HG03159 (cell line): ENCODE measurements around the gene ATP5PB.

ENCODE experiments used
- ATAC-seq: cut with Tn5 transposase; IDR thresholded peaks from one replicate; pipeline ENCODE4 v1.9.1; 2021; ENCODE audit warnings: mild to moderate bottlenecking, moderate library complexity; ENCODE audit not compliant: unreplicated experiment

The ATP5PB gene

GRCh38 chr1:111474106-111474505 is 24.8 kb downstream of the ATP5PB start:
- ATAC-seq: no peak

DNA sequence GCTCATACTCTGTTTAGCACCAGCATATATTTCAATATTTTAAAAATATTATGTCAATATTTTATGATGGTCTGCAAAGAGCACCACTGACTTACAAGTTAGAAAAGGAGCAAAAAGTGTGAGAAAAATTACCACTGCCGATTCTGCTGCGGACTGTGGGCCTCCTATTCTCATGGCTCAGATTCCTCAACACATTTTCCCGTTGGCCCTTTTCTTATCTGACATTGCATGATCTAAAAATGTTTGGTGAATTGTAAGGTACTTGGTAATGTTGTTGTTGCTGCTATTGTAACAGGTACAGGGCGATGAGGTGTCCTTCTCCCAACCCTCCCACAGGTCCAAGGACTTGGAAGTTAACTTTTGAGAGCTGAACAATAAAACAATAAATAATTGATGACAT is 25.3 kb downstream of the ATP5PB start:
- no peak for ATAC-seq

GRCh38 chr1:111475701-111476100 is 26.4 kb downstream of the ATP5PB start:
- no peak for ATAC-seq

DNA sequence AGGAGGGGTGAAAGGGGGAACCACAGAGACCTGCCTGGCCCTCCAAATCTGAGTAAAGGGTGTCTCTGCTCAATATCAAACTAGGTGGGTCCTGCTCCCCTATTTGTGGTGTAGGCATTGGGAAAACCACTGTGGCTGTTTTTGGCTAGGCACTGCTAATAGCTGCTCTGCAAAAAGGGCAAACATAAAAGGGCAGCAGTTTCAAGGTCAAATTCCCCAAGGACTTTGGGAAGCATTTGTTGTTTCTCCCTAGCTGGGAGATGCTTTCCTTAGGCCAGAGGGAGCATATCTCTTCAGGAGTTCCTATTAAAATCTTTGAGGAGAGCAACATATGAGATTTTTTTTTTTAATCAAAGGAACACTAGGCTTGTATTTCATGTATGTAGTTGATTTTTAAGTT is 26.9 kb downstream of the ATP5PB start:
- ATAC-seq: no peak

GRCh38 chr1:111476761-111477309 is 27.6 kb downstream of the ATP5PB start:
- peak; percentile 70 for ATAC-seq

DNA sequence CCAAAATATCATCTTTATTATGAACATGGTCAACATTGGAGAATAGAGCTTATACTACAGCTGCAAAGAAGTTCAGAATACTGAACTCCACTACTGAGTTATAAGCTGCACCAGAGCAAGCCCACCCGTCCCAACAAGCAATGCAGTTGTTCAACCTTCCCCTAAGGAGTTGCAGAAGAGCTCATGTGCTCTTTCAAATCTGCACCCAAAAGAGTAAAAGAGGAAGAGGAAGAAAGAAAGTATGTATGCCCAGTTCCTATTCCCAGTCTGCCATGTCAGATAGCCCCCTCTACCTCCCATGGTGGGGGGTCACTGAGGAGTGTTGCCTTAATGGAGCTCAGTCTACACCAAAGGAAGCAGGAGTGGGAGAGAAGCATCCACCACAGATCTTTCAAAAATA is 31.4 kb downstream of the ATP5PB start:
- ATAC-seq: no peak

GRCh38 chr1:111481387-111482221 is 32.3 kb downstream of the ATP5PB start:
- ATAC-seq: no peak

DNA sequence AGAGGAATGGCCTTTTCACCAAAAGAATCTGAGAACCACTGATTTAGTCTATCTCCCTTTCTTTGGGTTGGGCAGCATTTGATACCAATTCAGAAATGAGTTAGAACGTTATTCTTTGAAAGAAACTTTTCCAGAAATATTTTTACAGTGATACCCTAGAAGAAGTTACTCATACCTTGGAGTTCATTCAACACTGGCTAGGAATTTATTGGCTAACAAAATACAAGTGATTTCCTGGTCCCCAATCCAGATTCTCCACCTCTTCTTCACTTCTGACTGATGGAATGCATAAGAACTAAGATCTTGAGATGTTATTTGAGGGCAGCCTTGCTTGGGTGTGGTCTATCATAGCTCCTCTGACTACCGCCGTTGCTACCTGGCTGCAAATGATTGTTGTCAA is 33.9 kb downstream of the ATP5PB start:
- ATAC-seq: no peak

GRCh38 chr1:111483876-111484275 is 34.6 kb downstream of the ATP5PB start:
- no peak for ATAC-seq

- ATAC-seq: no peak
Measured at GRCh38 chr1:111484391-111485026, 35.2 kb downstream of the ATP5PB start.

- no peak for ATAC-seq
Measured at GRCh38 chr1:111486431-111486830, 37.2 kb downstream of the ATP5PB start.

DNA sequence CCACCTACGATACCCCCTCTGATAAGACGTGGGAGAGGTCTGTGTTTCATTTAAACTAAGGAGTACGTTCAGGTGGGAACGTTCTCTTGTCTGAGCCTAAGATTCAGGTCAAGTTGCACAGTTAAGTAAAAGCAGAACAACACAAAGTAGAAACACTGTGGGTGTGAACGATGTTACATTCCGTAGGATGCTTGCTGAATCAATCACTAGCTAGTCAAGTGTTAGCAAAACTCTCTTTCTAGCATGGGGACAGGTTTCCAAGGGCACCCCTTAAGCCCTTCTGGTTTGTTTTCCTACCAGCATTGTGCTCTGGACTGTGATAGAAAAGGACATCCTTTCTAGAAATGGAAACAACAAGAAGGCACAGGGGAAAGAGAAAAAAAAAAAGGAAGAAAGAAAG is 37.9 kb downstream of the ATP5PB start:
- ATAC-seq: no peak

DNA sequence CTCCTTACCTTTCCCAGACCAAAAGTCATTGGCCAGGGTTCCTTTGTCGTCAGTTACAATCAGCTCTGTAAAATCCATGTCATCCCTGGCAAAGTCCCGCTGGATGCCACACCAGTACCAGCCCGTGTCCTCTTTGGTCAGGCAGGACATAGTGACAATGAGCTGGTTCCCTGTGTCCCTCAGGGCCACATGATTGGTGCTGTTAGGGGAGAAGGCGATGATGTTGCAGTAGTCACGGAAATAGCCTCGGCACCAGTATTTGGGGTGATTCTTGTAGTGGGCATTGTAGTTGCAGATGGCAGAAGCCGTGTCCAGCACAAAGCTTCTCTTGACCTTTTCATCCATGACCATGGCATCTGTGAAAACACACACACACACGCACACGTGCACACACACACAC is 39.4 kb downstream of the ATP5PB start:
- ATAC-seq: no peak

DNA sequence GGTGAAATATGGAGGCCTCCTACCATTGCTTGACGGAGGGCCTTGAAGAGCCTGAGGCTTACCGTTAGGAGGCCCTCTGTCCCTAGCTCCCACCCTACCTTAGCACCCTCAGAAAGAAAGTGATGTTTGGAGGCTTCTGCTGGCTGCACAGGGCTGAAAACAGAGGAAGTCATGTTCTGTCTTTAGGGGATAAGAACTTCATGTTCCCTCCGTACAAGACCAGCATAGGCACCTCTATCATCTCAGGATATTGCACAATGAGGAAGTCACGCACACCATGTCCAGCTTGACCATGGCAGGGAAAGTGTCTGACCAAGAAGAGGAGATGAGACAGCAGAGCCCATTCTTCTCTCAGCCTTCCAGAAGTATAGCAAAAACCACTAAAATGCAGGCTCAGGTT is 40.3 kb downstream of the ATP5PB start:
- no peak for ATAC-seq

DNA sequence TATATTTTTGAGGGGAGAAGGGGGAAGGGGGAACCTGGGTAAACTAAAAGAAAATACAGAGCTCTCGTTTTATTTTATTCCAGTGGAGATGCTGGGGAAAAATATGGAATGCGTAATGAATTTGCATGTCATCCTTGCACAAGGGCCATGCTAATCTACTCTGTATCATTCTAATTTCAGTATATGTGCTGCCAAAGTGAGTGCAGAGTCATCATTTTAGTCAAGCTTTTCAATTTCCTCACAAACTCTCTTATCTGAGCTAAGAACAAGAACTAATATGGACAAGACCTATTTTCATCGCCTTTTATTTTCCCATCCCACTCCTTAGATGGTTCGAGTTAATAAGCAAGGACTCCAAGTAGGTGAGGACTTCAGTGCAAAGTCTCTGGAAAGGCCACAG is 41.0 kb downstream of the ATP5PB start:
- ATAC-seq: no peak

GRCh38 chr1:111491070-111491469 is 41.8 kb downstream of the ATP5PB start:
- no peak for ATAC-seq

DNA sequence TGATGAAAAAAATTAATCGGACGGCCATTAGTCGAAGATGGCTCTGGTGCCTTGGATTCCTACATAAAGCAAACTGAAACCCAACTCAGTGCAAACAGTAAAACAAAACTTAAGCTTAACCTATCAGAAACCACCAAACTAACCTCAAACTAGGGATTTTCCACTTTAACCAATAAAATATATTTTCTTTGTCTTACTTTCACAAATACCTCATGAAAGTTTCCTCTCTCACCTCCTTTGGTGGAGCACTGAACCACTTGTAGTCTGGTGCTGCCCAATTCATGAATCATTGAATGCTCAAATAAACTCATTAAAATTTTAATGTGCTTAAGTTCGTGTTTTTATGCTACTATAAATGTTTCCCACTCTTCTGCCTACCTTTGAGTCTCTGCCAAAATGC is 47.1 kb downstream of the ATP5PB start:
- no peak for ATAC-seq

GRCh38 chr1:111497592-111497991 is 48.3 kb downstream of the ATP5PB start:
- no peak for ATAC-seq

GRCh38 chr1:111499026-111499785 is 49.9 kb downstream of the ATP5PB start:
- ATAC-seq: no peak

GRCh38 chr1:111501645-111502044 is 52.4 kb downstream of the ATP5PB start:
- no peak for ATAC-seq

DNA sequence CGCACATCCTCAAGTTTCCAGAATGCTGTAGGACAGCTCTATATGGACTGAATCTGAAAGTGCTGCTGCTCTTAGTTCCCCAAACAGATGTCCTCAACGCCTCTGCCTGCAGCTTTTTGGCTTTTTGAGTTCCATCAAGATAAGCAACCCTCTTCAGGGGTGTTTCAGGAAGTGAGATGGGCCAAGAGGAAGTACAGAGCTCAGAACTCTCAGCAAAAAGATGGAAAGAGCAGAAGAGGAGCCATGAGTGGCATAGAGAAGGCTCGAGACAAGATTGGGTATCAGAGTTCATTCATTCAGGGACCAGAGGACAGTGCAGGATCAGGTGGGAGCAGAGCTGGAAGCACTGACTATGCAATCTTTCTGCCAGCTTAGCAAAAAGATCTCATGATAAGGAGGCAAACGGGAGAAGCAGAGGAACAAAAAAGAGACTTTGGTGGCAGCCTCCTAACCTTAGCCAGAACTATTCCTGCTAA is 54.4 kb downstream of the ATP5PB start, which contains the start of the genes ADORA3 and TMIGD3:
Gene ADORA3 (minus strand): TSS at position 49 of the 476 bp plus-strand sequence. CDS start 279 bp downstream, outside the sequence.
Gene TMIGD3 (minus strand): TSS at position 49 of the 476 bp plus-strand sequence. CDS start 279 bp downstream, outside the sequence.
- no peak for ATAC-seq
